NCI-H2196 (cell line): ENCODE data around the gene EGR4.
A peak's percentile ranks its signal among the peaks of the same experiment; 100 is the strongest.

ENCODE experiments used
- DNase-seq: peaks from one replicate; lab custom pipeline; 2025; ENCODE audit not compliant: unreplicated experiment; lab: John Stamatoyannopoulos, UW

Gene EGR4

GRCh38 chr2:73290049-73290839 is 3.1 kb downstream of the EGR4 start:
- peak; percentile 41 for DNase-seq

DNA sequence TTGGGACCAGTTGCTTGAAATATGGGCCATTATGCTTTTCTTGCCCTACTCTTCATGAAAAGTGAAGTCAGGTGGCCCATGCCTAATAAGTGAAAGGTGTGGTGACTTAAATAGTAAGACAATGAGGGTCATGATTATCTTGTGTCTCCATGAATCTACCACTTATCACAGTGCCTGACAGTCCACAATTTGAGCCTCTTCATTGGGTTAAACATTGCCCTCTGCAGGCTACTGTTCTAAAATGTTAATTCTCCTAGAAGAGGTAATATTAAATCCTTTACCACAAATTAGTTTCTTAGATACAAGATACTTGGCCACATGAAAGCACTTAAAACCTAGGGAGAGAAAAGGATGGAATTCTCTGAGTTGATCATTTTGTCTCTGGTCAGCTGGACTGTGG is 4.0 kb downstream of the EGR4 start:
- DNase-seq: no peak

DNA sequence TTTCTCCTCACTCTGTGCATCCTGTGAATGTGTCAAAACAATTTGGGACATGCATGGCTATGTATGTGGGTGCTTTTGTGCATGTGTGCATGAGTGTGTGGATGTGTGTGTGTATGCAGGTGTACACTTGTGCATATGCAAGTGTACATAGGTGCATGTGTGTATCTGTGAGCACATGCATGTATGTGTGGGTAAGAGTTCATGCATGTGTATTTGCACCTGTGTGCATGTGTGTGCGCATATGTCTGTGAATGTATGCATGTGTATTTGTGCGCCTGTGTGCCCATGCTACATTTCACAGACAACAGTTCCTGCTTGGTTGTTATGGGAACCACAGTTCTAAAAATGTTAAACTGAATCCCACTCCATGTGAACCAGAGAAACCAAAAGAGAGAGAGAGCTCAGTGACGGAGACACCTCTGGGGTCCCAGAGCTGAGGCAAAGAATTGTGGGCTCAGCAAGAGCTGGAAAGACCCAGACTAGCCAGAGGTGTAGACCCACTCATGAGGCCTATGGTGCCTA is 7.2 kb downstream of the EGR4 start:
- DNase-seq: no peak

DNA sequence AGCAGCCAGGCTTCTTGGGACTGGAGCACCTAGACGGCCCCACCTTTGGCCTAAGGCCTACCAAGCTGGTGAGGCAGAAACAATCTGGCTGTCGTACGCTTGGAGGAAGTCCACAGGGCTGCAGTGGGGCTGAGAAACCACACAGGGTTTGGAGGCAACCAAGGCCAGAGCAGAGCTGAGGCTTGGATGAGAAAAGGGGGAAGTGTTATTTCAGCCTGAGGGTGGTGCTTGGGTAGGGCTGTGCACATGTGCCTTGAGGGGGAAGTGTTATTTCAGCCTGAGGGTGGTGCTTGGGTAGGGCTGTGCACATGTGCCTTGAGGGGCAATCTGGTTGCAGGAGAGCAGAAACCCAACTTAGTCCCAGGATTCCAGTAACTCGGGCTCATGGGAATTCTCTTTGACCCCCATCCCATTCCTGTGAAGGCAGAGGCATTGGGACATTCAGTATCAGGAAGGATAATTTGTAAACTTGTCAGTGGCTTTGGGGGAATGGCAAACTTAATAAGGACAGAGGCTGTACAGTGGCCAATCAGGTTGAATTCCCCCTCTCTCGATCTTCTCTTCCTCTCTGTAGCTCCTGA is 8.1 kb downstream of the EGR4 start:
- DNase-seq: no peak

GRCh38 chr2:73284296-73285158 is 8.8 kb downstream of the EGR4 start, which contains the start of gene FBXO41:
FBXO41 (minus strand) TSS chr2:73284478; CDS start chr2:73269630, 14,848 bp downstream.
- peak; percentile 27 for DNase-seq

DNA sequence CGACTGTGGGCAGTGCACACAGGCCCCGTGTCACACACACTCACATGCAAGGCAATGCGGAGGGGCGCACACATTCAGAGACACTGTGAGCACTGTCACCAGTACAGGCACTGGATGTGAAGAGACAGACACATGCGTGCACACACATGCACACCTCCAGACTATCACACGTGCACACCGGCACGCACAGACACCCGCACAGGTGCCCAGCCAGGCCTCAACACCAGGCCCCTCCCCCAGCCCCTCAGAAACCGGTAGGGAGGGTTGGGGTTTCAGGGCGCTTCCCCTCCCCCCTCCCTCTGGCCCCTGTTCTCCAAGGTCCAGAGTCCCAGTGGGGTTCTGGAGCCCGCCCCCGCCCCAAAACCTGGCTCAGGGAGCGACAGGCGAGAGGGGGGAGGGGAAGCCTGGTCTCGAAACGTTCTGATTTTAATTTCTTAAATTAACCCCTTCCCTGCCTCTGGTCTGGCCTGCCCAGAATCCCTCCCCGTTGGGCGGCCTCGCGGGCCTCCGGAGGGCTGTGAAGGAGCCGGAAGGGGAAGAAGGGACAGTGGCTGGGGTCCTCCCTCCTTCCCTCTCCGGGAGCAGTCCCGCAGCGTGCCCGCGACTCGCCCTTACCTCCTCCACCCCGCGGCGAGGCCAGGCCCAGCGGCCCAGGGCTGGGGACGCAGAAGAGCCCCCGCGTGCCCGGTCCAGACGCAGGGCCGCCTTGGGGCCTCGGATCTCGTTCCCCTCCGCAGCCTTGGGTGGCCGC is 9.6 kb downstream of the EGR4 start:
- DNase-seq: no peak

- DNase-seq: no peak
Measured at GRCh38 chr2:73282924-73283544, 10.3 kb downstream of the EGR4 start.

GRCh38 chr2:73281244-73281643 is 12.1 kb downstream of the EGR4 start:
- no peak for DNase-seq

DNA sequence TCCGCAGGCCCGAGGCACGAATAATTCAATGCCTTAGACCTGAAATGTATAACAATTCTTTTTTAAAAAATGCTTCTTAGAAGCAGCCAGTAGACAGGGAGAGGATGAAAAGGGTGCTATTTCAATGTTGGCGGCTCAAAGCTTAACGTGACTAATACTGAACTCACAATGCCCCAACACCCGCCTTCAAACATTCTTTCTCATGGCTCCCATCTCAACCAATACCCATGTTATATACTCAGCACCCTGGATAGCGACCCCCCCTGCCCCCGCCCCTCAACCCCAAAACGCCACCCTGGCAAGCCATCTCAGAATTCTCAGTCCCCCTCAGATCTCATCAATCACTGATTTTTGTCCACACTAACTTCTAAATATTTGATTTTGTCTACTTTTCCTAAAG is 13.5 kb downstream of the EGR4 start:
- DNase-seq: no peak

GRCh38 chr2:73272270-73272669 is 21.1 kb downstream of the EGR4 start:
- no peak for DNase-seq

- no peak for DNase-seq
Measured at GRCh38 chr2:73269686-73270465, 23.5 kb downstream of the EGR4 start.

GRCh38 chr2:73268830-73269685 is 24.3 kb downstream of the EGR4 start:
- DNase-seq: peak; percentile 66

GRCh38 chr2:73268366-73268829 is 24.9 kb downstream of the EGR4 start:
- peak; percentile 8 for DNase-seq

DNA sequence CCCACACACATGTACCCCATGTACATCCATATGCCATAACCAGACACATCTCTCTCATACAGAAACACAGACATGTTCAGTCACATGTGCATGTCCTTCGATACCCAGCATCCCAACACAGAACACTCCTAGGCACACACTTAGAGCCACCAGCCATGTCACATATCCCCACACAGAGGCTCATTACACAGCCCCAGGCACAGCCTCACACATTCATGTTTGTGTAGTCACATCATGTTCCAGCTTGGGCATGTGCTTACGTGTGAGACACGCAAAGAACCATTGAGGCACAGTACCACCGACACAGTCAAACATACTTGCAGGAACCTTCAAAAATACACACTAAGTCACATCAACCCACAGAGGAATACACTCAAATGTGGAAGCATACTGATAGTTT is 26.3 kb downstream of the EGR4 start:
- no peak for DNase-seq

DNA sequence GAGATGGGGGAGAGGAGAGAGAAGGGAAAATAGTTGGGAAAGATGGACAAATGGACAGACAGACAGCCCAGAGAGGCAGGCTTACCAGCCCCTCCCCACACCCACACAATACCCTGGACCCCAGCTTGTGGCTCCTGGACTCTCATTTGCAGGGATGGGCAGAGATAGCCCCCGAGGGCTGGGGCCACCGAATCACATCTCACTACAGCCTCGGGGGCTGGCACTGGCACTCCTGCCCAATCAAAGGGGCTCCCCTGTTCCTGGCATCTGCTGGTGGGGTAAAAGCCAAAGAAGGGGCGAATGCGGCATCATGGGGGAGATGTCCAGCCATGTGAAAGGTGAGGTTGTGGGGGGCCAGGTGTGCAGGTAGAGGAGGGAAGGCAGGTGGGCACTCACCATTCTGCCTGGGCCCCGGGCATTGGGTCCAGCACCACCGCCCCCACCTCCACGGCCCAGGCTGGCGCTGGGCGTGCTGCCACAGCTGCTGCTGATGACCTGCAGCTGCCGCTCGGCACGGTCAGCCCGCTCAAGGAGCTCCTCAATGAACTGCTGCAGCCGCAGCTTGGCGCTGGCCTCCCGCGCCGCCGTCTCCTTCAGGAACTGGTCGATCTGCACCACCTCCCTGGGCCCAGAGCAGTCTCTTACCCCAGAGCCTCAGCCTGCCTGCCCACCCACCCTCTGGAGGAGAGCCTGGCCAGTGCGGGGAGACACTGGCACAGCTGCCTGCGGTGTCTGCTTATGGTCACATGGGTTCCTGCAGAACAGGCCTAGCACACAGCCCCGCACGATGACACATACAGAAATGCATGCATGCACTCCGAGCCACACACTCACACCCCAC is 27.1 kb downstream of the EGR4 start:
- peak; percentile 4 for DNase-seq

DNA sequence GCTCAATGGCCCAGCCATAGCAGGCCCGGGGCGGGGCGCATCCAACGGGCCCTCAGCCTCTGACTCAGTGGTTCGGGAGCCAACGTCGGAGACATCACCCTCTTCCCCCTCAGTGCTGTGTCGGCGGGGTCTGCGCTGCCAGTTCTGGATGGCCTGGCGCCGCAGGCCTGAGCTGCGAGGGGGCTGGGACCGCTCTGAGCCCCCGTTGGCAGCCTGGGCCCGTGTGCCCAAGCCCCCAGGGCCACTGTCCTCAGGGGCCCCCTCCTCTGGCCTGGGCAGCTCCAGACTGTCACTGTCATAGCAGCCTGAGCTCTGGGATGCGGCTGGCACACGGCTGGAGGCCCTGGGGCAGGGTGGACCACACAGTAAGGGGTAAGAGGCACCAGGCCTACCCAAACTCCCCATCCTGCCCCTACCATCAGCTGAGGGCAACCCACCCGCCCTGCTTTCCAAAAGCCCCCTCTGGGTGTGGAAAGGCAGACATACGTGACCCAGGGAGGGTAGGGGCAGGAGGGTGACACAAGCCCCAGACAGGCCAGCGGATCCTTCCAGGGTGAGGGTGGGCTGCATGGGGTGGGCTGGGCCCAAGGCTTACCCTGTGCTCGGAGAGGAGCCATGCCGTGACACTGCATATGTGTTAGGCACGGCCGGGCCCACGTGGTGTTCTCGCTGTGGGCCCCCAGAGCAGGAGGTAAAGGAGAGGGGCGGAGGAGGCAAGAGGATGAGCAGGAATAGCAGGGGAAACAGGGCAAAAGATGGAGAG is 27.9 kb downstream of the EGR4 start:
- no peak for DNase-seq

DNA sequence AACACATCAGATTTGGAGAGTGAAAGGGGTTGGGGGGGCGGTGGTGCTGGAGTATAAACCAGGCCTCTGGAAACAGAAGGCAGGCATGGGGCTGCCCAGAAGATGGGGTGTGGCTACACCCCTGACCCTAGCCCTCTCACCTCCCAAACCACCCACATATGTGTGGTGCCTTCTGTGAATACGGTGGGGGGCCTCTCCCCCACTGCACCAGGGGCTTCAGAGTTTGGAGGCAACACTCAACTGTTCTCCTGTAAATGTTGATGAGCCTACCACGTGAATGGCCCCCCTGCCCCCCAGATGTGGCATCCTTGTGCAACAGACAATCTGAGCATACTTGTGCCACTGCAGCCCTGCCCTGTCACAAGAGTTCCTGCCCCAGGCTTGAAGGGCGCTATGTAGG is 28.6 kb downstream of the EGR4 start:
- no peak for DNase-seq
